Stimulated activated CD8-positive, alpha-beta memory T cell treated with anti-CD3 and anti-CD28 coated beads, Interleukin-7, amount 100 ng/mL, for 1 hour (primary cell): ENCODE results near the gene PRKCD.
A peak's percentile ranks its signal among the peaks of the same experiment; 100 is the strongest.

Source experiments
- DNase-seq, 2 donors: peaks; one replicate each; pipeline ENCODE4 v3.0.0-alpha.2; 2020; ENCODE audit warnings: low read depth in 2 of 2

PRKCD gene

DNA sequence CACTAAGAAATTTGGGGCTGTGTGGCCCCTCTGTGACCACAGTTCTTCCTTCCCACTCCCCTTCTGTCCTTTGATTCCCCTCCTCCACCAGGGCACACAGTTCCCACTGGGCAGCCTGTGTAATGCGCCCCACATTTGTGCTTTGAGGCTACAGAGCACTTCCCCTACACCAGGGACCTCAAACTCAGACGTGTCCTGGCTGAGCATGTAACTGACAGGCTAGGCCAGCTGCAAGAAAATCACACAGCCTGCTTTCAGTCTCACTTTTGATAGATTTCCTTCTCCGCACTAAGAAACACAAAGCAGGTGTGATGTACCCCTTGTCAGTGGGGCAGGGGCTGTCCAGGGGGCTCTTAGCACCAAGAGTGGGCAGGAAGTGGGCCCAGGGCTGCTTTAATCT lies 29.6 kb downstream of the PRKCD start:
- no peak for DNase-seq

DNA sequence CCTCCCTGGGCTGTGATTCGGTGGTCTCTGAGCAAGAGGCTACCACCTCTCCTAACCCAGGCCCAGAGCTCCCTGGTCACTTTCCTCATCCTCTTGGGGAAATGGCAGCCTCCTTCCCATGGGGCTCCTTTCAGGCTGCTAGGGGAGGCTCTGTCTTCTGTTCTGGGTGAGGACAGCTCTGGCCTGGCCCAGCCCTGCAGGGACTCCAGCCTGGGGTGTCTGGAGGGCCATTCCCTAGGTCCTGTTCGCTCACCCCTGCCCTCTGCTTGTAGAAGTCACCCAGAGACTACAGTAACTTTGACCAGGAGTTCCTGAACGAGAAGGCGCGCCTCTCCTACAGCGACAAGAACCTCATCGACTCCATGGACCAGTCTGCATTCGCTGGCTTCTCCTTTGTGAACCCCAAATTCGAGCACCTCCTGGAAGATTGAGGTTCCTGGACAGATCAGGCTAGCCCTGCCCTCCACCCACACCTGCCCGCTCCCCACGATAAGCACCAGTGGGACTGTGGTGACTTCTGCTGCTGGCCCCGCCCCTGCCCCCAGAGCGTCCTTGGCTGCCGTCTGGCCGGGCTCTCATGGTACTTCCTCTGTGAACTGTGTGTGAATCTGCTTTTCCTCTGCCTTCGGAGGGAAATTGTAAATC lies 30.9 kb downstream of the PRKCD start:
- DNase-seq = no peak

DNA sequence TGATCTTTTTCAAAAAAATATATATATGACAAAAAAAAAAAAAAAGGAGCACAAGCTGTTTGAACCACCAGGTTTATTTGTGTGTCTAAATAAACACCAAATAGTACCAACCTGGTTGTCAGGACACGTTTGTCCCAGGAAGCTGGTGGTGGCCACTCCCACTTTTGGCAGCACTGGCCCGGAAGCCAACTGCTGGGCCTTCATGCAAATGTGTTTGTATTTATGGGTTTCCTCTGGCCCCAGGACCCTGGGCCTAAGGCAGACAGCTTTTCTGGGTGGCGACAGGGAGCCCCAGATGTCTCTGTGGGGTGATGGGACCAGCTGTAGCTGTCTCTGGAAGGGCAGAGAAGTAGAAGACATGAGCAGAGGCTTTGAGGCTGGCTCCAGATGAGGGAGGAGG lies 31.6 kb downstream of the PRKCD start:
- DNase-seq = no peak

DNA sequence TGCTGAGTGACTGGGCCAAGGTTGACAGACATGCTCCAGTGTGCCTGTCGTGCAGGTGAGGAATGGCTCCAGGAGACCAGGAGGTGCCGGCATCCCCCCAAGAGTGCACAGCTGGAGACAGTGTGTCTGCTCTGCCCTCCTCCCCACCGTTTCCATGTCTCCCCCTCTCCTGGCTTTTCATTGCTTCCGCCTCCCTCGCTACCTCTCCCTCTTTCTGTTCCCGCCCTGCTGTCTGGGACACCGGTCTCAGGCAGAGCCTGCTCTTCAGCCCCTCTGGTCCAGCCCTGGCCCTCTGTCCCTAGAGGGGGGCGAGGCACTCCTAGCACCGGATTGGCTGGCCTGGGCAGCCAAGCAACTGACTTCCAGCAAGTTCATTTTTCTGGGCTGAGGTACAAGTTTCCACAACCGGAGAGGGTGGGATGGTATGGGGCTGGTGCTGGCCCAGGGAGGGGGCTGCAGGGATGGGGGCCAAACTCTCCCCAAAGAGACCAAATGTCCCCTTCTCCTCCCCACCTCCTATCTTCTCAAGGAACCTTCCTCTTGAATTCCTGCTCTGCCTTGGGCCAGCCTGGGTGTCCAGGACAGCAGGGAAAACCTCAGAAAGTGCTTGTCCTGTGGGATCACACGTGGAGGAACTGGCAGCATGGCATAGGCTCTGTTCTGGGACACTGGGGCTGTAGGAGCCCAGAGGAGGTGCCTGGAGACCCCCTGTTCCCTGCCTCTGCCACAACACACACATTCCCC lies 32.6 kb downstream of the PRKCD start:
- DNase-seq = no peak

DNA sequence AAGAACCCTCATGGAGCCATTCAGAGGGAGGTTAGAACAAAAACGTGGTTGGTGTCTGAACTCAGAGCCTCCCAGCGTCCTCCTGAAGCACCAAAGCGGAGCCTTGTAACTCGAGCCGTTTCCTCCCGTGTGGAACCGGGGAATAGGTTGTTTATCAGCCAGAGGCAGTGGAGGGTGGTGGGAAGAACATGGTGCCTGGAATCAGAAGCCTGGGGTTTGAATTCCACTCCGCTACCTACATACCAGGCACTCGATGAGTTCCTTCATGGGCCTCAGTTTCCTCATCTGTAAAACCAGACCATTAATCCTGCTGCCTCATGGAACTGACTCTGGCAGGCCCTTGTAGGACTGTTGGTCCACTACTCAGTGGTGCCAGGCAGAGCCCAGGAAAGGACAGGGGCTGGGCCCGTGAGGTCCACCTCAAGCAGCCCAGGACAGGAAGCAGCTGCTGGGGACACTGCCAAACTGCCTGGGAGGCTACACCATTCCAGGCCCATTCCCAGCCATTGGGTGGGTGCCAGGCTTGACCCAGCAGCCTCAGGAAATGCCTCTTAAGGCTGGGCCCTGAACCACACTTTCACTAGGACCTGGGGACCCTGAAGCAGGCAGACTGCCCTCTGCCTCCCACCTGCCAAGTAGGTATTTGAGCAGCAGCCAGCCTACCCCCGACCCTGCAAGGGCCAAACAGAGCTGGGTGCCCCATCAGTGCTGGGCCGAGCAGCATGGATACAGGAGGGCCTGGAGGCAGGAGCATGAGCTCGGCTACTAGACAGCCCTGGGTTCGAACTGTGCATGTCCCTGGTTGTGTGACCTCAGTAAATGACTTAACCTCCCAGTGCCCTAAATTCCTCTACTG lies 33.4 kb downstream of the PRKCD start:
- no peak for DNase-seq

DNA sequence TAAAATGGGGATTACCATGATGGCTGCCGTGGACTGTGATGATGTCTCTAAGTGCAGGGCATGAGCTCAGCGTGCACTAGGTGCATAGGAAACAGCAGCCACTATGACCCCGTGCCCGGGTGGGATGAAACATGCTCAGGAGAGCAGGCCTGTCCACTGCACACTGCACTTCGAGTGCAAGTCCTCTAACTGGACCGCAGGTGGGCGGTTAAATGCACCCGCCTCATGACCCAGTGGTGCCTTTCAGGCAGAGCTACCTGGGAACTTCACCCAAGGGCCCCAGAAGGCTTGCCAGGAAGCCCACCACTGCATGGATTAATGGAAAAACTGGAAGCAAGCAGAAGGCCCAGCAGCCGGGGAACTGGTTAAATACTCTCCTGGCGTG lies 34.0 kb downstream of the PRKCD start:
- DNase-seq = no peak

DNA sequence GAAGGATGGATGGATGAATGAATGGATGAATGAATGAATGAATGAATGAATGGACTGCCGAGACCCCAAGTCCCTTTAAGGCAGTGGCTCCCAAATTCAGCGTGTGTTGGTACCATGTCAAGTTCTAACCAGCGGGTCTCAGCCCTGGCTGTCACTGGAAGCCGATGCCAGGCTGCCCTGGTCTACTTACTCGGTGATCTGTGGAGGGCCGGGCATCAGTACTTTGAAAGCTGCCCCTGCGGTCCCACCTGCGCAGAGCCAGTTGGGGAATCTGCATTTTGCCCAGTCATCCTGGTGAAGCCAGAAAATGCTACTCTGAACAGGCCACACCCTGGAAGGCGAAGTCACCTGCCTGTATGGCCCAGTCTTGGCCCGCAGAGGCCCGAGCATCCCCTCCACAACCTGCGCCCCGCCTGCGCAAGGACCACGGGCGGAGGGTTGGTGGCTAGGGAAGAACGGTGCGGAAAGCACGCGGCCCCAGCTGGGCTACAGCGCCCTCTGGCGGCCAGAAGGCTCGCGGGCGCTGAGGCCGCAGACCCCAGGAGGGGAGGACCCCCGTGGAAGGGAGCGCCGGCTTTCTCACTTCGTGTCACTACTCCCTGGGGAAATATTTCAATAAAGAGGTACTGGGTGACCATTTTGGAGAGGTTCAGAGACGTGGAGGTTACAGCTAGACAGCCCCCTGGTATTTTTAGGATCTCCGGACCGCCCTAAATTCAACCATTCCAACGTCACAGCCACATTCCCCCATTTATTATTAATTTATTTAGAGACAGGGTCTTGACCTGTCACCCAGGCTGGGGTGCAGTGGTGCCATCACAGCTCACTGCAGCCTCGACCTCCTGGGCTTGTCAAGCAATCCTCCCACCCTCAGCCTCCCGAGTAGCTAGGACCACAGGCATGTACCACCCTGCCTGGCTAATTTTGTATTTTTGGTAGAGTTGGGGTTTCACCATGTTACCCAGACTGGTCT lies 34.9 kb downstream of the PRKCD start:
- peak; percentile 18 to 29 for DNase-seq

DNA sequence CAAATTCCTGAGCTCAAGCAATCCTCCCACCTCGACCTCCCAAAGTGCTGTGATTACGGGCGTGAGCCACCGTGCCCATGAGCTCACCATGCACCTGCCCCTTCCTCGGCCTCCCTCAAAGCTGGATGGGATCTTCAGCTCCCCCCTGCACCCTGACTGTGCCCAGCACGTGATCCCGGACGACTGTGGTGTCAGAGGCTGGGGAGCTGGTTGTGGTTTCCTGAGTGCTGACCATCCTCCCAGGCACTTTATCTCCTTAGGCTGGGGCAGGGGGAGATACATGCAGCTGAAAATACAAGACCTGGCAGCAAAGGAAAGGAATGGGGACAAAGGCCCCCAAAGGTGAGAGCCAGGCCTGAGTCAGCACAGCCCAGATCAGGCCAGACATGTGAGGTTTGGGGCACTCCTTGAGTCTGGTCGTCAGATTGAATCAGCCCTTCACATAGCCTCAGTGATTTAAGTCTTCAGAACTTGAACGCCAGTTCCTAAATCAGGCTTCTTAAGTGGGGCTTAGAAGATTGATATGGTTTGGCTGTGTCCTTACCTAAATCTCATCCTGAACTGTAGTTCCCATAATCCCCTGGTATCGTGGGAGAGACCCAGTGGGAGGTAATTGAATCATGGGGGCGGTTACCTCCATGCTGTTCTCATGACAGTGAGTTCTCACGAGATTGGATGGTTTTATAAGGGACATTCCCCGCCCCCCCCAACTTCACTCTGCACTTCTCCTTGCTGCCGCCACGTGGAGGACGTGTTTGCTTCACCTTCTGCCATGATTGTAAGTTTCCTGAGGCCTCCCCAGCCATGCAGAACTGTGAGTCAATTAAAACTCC lies 35.8 kb downstream of the PRKCD start:
- no peak for DNase-seq

DNA sequence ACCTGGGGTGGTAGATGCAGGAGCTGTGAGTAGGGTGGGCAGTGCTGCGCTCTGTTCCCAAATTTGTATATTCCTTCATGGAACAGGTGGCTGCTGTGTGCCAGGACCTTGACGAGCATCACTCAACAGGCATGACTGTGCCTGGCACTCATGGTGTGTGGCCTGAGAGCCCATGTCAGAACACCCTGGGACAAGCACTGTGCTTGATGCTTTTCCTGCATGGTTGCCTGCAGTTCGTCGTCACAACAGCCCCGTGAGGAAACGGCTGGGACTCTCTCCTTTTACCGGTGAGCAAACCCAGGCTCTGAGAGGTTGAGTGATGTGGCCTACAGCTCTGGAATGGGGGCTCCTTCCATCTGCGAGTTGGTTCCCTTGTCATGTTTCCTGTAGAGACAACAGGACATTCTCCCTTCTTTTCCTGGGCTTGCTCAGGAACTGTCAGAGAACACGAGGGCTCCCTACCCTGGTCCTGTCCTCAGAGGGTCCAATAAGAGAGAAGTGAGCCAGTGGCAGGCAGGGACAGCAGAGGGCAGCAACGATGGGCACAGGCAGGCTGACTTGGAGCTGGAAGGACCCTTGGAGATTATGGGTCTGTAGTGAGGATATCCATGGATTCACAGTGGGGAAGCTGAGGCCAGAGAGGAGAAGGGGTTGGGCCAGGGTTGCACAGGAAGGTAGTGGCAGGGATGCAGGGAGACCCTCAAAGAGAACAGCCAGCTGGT lies 37.4 kb downstream of the PRKCD start:
- no peak for DNase-seq

DNA sequence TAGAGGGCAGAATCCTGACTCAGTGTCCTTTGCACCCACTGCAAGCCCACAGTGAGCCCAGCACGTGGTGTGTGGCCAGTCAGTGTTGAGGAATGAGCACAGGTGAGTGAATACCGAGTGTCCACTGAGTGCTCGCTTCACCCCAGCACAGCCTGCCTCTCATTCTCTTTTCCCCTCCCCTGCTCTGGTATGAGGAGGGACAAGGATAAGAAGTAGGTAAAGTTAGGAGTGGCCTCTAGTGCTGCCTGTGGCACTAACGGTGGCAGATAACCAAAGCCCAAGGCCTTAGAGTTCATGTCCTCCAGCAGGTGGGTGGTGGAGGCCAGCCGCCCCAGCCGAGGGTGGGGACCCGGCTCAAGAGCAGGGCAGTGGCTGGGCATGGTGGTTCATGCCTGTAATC lies 38.0 kb downstream of the PRKCD start:
- no peak for DNase-seq

DNA sequence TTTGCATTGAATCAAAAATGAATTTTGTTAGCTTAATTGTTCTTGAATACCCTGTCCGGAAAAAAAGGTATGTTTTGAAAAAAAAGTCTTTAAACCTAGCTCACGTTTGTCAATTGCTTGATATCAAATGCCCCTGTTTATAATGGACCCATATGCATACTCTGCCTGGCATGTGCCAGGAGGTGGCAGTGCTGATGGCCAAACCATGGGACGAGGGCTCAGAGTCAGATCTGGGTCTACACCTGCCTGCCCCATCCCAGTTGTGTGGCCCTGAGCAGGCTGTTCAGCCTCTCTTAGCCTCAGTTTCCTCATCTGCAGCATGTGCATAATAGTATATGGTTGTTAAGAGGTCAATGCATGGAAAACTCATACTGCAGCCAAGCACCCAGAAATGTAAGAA lies 38.8 kb downstream of the PRKCD start:
- DNase-seq = no peak

DNA sequence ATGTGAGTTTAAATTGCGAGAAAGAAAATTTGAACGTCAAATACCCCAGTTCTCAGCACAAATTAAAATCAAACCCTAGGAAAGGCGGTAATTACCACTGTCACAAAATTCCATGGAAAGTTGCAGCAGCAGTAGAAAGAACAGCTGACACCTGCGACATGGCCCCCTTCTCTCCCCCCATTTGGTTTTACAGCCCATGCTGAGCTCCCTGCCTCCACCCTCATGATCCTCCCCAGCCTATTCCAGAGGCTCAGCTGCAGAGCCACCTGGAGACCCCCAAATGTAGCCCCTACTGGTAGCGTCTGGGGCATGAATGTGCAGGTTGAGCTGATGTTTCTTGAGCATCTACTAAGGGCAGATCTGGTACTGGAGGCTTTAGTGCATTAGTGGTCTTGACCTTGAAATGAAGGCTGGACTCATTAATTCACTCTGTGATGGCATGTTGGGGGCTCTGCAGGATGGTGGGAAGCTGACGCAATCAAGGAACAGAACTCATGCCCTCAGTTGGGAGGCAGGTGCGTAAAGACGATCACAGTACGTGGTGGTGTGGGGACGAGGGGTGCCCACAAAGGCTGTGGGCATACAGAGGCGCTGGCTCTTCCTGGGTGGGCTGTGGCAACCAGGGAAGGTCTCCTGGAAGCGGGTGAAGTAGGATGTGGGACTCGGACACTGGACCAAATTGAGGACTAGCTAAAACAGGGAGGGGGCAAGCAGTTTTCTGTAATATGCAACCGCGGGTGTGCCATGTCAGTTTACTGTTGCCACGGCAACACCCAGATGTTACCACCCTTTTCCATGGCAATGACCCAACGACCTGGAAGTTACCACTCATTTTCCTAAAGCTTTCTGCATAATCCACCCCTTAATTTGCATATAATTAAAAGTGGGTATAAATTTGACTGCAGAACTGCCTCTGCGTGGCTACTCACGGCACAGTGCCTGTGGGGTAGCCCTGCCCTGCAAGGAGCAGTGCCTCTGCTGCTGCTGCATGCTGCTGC lies 39.8 kb downstream of the PRKCD start:
- no peak for DNase-seq

DNA sequence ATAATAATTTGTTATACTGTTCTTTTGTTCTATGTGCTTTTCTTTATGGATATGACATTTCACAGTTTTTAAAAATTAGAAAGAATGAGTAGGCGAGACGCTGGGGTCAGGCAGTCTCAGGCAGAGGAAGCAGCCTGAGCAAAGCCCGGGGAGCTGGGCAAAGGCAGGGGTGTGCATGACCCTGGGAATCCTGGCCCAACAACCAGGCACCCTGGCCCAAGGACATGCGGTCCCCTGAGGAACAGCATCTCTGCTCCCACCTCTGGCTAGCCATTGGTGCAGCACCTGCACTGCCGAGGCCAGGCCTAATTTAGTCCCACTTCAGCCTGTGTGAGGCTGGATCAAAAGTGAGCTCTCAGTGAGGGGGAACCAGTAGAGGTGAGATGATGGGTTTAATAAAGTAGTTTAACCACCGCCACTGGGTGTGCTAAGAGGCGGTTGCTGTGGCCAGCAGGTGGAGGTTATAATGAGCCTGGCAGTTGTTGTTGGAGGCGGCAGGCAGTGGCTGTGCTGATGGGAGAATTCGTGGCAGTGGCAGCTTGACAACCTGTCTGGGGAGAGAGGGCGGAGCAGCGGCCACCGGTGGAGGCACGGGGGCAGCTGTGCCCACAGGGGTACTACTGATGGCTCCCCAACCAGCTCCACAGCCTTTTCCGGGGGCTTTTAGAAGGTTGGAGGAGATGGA lies 41.5 kb downstream of the PRKCD start:
- DNase-seq = no peak

DNA sequence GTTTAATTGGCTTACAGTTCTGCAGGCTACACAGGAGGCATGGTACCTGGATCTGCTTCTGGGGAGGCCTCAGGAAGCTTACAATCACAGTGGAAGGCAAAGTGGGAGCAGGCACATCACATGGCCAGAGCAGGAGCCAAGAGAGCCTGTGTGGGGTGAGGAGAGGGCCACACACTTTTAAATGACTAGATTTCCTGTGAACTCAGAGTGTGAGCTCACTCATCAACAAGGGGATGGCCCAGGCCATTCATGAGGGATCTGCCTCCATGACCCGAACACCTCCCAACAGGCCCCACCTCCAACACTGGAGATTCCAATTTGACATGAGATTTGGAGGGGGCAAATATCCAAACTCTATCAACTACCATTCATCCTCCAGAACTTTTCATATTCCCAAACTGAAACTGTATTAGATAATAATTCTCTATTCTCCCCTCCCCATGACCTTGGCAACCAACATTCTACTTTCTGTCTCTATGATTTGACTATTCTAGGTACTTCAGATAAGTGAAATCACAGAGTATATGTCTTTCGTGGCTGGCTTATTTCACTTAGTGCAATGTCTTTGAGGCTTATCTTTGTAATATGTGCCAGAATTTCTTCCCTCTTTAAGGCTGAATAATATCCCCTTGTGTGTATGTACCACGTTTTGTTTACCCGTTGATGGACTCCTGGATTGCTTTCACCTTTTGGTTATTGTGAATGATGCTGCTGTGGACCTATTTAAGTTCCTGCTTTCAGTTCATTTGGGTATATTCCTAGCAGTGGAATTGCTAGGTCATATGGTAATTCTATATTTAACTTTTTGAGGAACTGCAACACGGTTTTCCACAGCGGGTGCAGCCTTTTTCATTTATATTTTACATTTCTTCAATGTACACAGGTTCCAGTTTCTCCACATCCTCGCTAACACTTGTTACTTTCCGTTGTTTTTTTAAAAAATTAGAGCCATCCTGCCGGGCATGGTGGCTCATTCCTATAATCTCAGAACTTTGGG lies 51.0 kb downstream of the PRKCD start:
- DNase-seq = no peak

DNA sequence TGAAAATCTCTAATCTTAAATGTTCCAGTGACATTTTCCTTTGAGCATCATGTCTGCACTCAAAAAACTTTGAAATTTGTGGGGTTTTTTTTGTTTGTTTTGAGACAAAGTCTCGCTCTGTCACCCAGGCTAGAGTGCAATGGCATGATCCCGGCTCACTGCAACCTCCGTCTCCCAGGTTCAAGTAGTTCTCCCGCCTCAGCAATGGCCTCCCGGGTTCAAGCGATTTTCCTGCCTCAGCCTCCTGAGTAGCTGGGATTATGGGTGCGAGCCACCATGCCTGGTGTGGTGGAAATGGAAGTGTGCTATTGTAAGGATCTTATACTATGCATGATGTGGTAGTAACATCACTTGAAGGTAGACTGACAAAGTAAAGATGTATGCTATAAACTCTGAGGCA lies 52.3 kb downstream of the PRKCD start:
- no peak for DNase-seq

DNA sequence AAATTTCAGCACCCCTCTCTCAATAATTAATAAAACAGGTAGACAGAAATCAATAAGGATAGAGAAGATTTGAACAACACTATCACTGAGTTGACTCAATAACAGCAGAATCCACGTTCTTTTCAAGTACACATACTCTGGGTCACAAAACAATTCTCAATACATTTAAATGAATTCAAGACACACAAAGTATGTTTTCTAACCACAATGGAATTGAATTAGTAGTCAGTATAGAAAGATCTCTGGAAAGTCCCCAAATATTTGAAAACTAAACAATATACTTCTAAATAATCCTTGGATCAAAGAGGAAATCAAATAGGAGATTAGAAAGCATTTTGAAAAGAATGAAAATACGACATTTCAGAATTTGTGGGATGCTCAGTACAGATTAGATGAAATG lies 54.8 kb downstream of the PRKCD start:
- no peak for DNase-seq

DNA sequence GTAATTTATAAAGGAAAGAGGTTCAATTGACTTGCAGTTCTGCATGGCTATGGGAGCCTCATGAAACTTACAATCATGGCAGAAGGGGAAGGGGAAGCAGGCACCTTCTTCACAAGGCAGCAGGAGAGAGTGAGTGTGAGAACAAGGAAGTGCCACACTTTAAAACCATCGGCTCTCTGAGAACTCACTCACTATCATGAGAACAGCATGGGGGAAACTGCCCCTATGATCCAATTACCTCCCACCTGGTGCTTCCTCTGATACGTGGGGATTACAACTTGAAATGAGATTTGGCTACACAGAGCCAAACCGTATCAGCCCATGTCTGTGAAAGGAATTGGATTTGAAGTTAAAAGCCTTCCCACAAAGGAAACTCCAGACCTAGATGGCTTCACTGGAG lies 55.7 kb downstream of the PRKCD start:
- no peak for DNase-seq
